Tibial nerve (tissue), 4 donors: ENCODE results near the gene HMOX1.

Experiments
- CTCF ChIP-seq, 5 experiments: fragments of 200-600 bp in 3 of 5; fragments of 450-650 bp in 2 of 5; sonication (generic) in 3 of 5; IDR thresholded peaks; one replicate each; pipeline ENCODE4 v1.5.1; 2016 to 2019; ENCODE audit warnings: antibody characterized with exemption in 5 of 5, mild to moderate bottlenecking in 3 of 5, moderate library complexity in 2 of 5
- EP300 ChIP-seq, 2 donors: sonication (generic); formaldehyde crosslinking; IDR thresholded peaks; one replicate each; pipeline ENCODE4 v1.6.1; 2017; ENCODE audit warnings: antibody characterized with exemption in 2 of 2, mild to moderate bottlenecking in 1 of 2

- no peak for TF ChIP-seq CTCF (IDR thresholded peaks at IDR 0.05)
- TF ChIP-seq EP300 (IDR thresholded peaks at IDR 0.05): no peak
These were observed 4.2 kb downstream of the HMOX1 start for GRCh38 chr22:35384975-35385588.
